Measurements from ENCODE around the gene MED26.

- TF ChIP-seq, protein P1, sequence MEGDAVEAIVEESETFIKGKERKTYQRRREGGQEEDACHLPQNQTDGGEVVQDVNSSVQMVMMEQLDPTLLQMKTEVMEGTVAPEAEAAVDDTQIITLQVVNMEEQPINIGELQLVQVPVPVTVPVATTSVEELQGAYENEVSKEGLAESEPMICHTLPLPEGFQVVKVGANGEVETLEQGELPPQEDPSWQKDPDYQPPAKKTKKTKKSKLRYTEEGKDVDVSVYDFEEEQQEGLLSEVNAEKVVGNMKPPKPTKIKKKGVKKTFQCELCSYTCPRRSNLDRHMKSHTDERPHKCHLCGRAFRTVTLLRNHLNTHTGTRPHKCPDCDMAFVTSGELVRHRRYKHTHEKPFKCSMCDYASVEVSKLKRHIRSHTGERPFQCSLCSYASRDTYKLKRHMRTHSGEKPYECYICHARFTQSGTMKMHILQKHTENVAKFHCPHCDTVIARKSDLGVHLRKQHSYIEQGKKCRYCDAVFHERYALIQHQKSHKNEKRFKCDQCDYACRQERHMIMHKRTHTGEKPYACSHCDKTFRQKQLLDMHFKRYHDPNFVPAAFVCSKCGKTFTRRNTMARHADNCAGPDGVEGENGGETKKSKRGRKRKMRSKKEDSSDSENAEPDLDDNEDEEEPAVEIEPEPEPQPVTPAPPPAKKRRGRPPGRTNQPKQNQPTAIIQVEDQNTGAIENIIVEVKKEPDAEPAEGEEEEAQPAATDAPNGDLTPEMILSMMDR (IDR thresholded peaks at IDR 0.05) = no peak
- TF ChIP-seq POLR2A (IDR thresholded peaks at IDR 0.05) = no peak
Measured at GRCh38 chr19:16637535-16637934, 9.5 kb upstream of the MED26 start.

Data from lower leg skin (tissue), 3 donors.